HL-60 (cell line): ENCODE data around the gene HK3.

Source experiments
- CTCF ChIP-seq: IDR thresholded peaks from one replicate; pipeline ENCODE4 v1.5.1; 2011; ENCODE audit warnings: low read length, control low read depth, inconsistent platforms; ENCODE audit not compliant: insufficient read depth
- GABPA ChIP-seq: IDR thresholded peaks from 2 replicates; pipeline ENCODE4 v1.6.1; 2012; ENCODE audit warnings: low read depth
- POLR2AphosphoS5 ChIP-seq: IDR thresholded peaks from 2 replicates; pipeline ENCODE4 v1.6.1; 2012; ENCODE audit warnings: low read depth
- REST ChIP-seq: IDR thresholded peaks from 2 replicates; pipeline ENCODE4 v1.6.1; 2012; ENCODE audit warnings: low read depth; ENCODE audit not compliant: insufficient replicate concordance
- SPI1 ChIP-seq: IDR thresholded peaks from 2 replicates; pipeline ENCODE4 v1.6.1; 2012; ENCODE audit warnings: low read depth, mild to moderate bottlenecking, borderline replicate concordance

GRCh38 chr5:176921714-176922113 is 22.6 kb upstream of the HK3 start:
- no peak for TF ChIP-seq POLR2AphosphoS5
- no peak for TF ChIP-seq CTCF
- no peak for TF ChIP-seq REST
- TF ChIP-seq SPI1 = no peak
- no peak for TF ChIP-seq GABPA
